Neural progenitor cell (in vitro differentiated cells): ENCODE measurements around the gene INS. TPM values are rescaled to one million over a fixed set of nuclear protein-coding genes. Genes with fewer than 3 reads are reported as not detected.

ENCODE experiments used
- DNase-seq: peaks from one replicate; pipeline ENCODE4 v3.0.0-alpha.2; 2016; ENCODE audit warnings: low spot score
- H2AFZ ChIP-seq: fragments of 200-600 bp; sonication (generic); replicated peaks from 2 replicates; pipeline ENCODE4 v1.6.1; 2016; ENCODE audit warnings: antibody characterized with exemption
- H3F3A ChIP-seq: fragments of 200-600 bp; sonication (generic); 2 replicates; pipeline ENCODE4 v1.6.1; 2016; ENCODE audit warnings: antibody characterized with exemption, low read depth
- H3K27ac ChIP-seq: fragments of 200-600 bp; sonication (generic); 2 replicates; pipeline ENCODE4 v1.5.1; 2016; ENCODE audit warnings: mild to moderate bottlenecking
- H3K27me3 ChIP-seq: fragments of 200-600 bp; sonication (generic); 2 replicates; pipeline ENCODE4 v1.6.1; 2016; ENCODE audit warnings: mild to moderate bottlenecking, moderate library complexity
- H3K36me3 ChIP-seq: fragments of 200-600 bp; sonication (generic); 2 replicates; pipeline ENCODE4 v1.5.1; 2016
- H3K4me1 ChIP-seq: fragments of 200-600 bp; sonication (generic); 2 replicates; pipeline ENCODE4 v1.6.1; 2016; ENCODE audit warnings: mixed run types
- H3K4me2 ChIP-seq: fragments of 200-600 bp; sonication (generic); 2 replicates; pipeline ENCODE4 v1.6.1; 2016
- H3K4me3 ChIP-seq: fragments of 200-600 bp; sonication (generic); 2 replicates; pipeline ENCODE4 v1.5.1; 2016
- H3K79me2 ChIP-seq: fragments of 200-600 bp; sonication (generic); 2 replicates; pipeline ENCODE4 v1.6.1; 2016; ENCODE audit warnings: low read depth
- H3K9ac ChIP-seq: fragments of 200-600 bp; sonication (generic); 2 replicates; pipeline ENCODE4 v1.6.1; 2016
- H3K9me3 ChIP-seq: fragments of 200-600 bp; sonication (generic); 2 replicates; pipeline ENCODE4 v1.5.1; 2016; ENCODE audit warnings: low read depth
- H4K20me1 ChIP-seq: fragments of 200-600 bp; sonication (generic); 2 replicates; pipeline ENCODE4 v1.6.1; 2016; ENCODE audit warnings: low read depth
- H3K27ac Mint-ChIP-seq: 3 replicates; pipeline ENCODE4 v1.8.0; 2021; ENCODE audit warnings: mixed read lengths
- H3K27me3 Mint-ChIP-seq: 2 replicates; pipeline ENCODE4 v1.8.0; 2022; ENCODE audit warnings: low read depth, mild to moderate bottlenecking, inconsistent platforms, moderate library complexity, mixed read lengths; ENCODE audit not compliant: insufficient read depth
- H3K36me3 Mint-ChIP-seq: 3 replicates; pipeline ENCODE4 v1.8.0; 2021; ENCODE audit warnings: mixed read lengths
- H3K4me1 Mint-ChIP-seq: 3 replicates; pipeline ENCODE4 v1.8.0; 2021; ENCODE audit warnings: mixed read lengths
- H3K4me3 Mint-ChIP-seq: 3 replicates; pipeline ENCODE4 v1.8.0; 2021; ENCODE audit warnings: mild to moderate bottlenecking, moderate library complexity, mixed read lengths
- H3K9me3 Mint-ChIP-seq: 3 replicates; pipeline ENCODE4 v1.8.0; 2020; ENCODE audit warnings: mixed read lengths
- EZH2 ChIP-seq: fragments of 200-600 bp; sonication (generic); IDR thresholded peaks from 2 replicates; pipeline ENCODE4 v1.6.1; 2017; ENCODE audit warnings: antibody characterized with exemption, mild to moderate bottlenecking, moderate library complexity
- EZH2phosphoT487 ChIP-seq: fragments of 200-600 bp; sonication (generic); IDR thresholded peaks from 2 replicates; pipeline ENCODE4 v1.6.1; 2017; ENCODE audit warnings: antibody characterized with exemption
- total RNA-seq: library from RNA; depleted of rRNA; stranded (reverse); fragments of >200 nt; gene quantifications from 2 replicates; pipeline ENCODE4 v1.2.3, GENCODE V29; 2015; ENCODE audit warnings: low replicate concordance
- TF ChIP-seq, protein P1 (sequence below): fragments of 200-600 bp; sonication (generic); IDR thresholded peaks from 2 replicates; pipeline ENCODE4 v1.5.1; 2017; ENCODE audit warnings: antibody characterized with exemption, mild to moderate bottlenecking

The INS gene
- total RNA-seq, 1 donor from 2014 or later, result not detected

DNA sequence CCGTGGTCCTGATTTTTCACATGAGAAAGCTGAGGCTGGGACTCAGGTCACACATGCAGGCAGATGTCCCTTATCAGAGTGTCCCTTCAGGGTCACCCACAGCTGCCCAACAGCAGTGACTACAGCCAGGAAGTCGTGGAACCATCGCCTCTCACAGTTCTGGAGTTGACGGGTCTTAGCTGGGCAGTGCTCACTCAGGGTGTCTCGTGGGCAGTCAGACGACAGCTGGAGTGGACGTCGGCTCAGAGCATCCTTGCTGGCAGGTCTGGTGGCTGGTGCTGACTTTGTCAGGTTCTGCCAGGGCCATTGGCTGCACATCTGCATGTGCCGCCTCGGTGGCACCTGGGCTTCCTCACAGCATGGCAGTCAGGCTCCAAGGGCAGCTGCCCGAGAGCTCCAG, 46.2 kb upstream of the INS start:
- no peaks in the 10 kb centered on the region for H3K9me3 Mint-ChIP-seq
- H3K9ac ChIP-seq, result no peak overlapping the region
- no peaks in the 10 kb centered on the region for H4K20me1 ChIP-seq
- H3K27ac ChIP-seq, result no peak overlapping the region
- no peaks in the 10 kb centered on the region for H3K36me3 Mint-ChIP-seq
- no peaks in the 10 kb centered on the region for H3K9me3 ChIP-seq
- no peak for DNase-seq
- peaks cover 6% of the 10 kb centered on the region for H3K27me3 Mint-ChIP-seq
- TF ChIP-seq EZH2 (no peak), EZH2phosphoT487 (no peak)
- TF ChIP-seq, protein P1, sequence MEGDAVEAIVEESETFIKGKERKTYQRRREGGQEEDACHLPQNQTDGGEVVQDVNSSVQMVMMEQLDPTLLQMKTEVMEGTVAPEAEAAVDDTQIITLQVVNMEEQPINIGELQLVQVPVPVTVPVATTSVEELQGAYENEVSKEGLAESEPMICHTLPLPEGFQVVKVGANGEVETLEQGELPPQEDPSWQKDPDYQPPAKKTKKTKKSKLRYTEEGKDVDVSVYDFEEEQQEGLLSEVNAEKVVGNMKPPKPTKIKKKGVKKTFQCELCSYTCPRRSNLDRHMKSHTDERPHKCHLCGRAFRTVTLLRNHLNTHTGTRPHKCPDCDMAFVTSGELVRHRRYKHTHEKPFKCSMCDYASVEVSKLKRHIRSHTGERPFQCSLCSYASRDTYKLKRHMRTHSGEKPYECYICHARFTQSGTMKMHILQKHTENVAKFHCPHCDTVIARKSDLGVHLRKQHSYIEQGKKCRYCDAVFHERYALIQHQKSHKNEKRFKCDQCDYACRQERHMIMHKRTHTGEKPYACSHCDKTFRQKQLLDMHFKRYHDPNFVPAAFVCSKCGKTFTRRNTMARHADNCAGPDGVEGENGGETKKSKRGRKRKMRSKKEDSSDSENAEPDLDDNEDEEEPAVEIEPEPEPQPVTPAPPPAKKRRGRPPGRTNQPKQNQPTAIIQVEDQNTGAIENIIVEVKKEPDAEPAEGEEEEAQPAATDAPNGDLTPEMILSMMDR, result no peak
- no peak overlapping the region for H2AFZ ChIP-seq
- H3K36me3 ChIP-seq, result no peaks in the 10 kb centered on the region
- no peak overlapping the region for H3K4me2 ChIP-seq
- peaks cover 21% of the 10 kb centered on the region for H3K4me1 ChIP-seq
- H3K4me3 ChIP-seq, result no peak overlapping the region
- H3K4me1 Mint-ChIP-seq, result peaks cover 25% of the 10 kb centered on the region
- H3K79me2 ChIP-seq, result no peaks in the 10 kb centered on the region
- H3K27ac Mint-ChIP-seq, result no peak overlapping the region
- peaks cover 3% of the 10 kb centered on the region for H3K27me3 ChIP-seq
- H3F3A ChIP-seq, result peaks cover 7% of the 10 kb centered on the region
- H3K4me3 Mint-ChIP-seq, result no peak overlapping the region

DNA sequence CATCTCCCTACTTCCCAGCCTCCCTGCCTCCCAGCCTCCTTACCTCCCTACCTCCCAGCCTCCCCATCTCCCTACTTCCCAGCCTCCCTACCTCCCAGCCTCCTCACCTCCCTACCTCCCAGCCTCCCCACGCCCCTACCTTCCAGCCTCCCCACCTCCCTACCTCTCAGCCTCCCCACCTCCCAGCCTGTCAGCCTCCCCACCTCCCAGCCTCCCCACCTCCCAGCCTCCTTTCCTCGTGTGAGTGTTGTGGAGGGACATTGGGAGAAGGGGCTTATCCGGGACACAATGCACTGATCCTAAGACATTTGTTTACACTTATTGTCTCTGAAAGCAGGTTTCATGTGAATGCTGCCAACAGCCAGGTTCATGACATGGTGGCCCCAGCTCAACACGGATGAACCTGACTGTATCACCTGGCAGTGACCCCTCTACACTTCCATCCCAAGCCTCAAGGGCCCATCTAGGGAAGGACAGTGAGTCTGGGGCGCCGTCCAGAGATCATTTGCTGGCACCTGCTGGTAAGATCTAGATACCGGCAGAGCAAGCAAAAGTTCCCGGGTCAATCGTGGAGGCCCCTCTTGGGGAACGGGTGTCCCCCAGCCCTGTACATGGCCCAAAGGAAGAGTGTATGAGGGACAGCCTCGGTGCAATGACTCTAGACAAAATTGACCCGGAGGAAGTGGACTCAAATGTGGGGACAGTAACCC, 45.1 kb upstream of the INS start:
- no peak overlapping the region for H2AFZ ChIP-seq
- no peak overlapping the region for H3K27ac Mint-ChIP-seq
- no peaks in the 10 kb centered on the region for H3K36me3 Mint-ChIP-seq
- peaks cover 7% of the 10 kb centered on the region for H3F3A ChIP-seq
- H3K4me1 Mint-ChIP-seq, result peaks cover 17% of the 10 kb centered on the region
- no peak overlapping the region for H3K9ac ChIP-seq
- no peaks in the 10 kb centered on the region for H3K79me2 ChIP-seq
- no peaks in the 10 kb centered on the region for H3K9me3 ChIP-seq
- H3K27ac ChIP-seq, result no peak overlapping the region
- no peaks in the 10 kb centered on the region for H3K36me3 ChIP-seq
- H3K27me3 Mint-ChIP-seq, result peaks cover 7% of the 10 kb centered on the region
- TF ChIP-seq EZH2, result no peak
- TF ChIP-seq, protein P1, result no peak
- TF ChIP-seq EZH2phosphoT487, result no peak
- no peaks in the 10 kb centered on the region for H4K20me1 ChIP-seq
- no peak overlapping the region for H3K4me3 Mint-ChIP-seq
- H3K27me3 ChIP-seq, result peaks cover 3% of the 10 kb centered on the region
- H3K9me3 Mint-ChIP-seq, result peaks cover 1% of the 10 kb centered on the region
- peaks cover 14% of the 10 kb centered on the region for H3K4me1 ChIP-seq
- DNase-seq, result no peak
- no peak overlapping the region for H3K4me2 ChIP-seq
- no peak overlapping the region for H3K4me3 ChIP-seq

DNA sequence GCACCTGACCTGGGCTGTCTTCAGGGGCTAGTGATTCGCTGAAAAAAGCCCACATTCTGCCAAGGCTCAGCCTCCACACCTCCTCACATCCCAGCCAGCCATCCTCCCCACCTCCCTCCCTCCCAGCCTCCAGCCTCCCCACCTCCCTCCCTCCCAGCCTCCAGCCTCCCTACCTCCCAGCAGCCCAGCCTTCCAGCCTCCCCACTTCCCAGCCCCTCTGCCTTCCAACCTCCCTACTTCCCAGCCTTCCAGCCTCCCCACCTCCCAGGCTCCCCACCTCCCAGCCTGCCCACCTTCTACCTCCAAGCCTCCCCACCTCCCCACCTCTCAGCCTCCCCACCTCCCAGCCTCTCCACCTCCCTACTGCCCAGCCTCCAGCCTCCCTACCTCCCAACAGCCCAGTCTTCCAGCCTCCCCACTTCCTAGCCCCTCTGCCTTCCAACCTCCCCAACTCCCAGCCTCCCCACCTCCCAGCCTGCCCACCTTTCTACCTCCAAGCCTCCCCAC, 44.3 kb upstream of the INS start:
- Mint-ChIP-seq H3K36me3 (no peaks in the 10 kb centered on the region), H3K4me1 (peaks cover 16% of the 10 kb centered on the region), H3K27ac (no peak overlapping the region), H3K27me3 (peaks cover 13% of the 10 kb centered on the region), H3K4me3 (no peak overlapping the region), H3K9me3 (peaks cover 5% of the 10 kb centered on the region)
- Histone ChIP-seq H4K20me1 (no peaks in the 10 kb centered on the region), H3K4me3 (no peak overlapping the region), H3K36me3 (no peaks in the 10 kb centered on the region), H3K79me2 (no peaks in the 10 kb centered on the region), H3K27ac (no peak overlapping the region), H3K9ac (no peak overlapping the region), H3K4me2 (no peak overlapping the region), H3F3A (no peaks in the 10 kb centered on the region), H3K27me3 (peaks cover 3% of the 10 kb centered on the region), H3K9me3 (no peaks in the 10 kb centered on the region), H2AFZ (no peak overlapping the region), H3K4me1 (peaks cover 6% of the 10 kb centered on the region)
- TF ChIP-seq EZH2, result no peak
- no peak for TF ChIP-seq EZH2phosphoT487
- TF ChIP-seq, protein P1, result no peak
- DNase-seq, result no peak
